HCEC 1CT (cell line): ENCODE measurements around the gene CCL15.

ENCODE experiments used
- DNase-seq: peaks from one replicate; pipeline ENCODE4 v3.0.0-alpha.2; 2017

CCL15 gene

GRCh38 chr17:35988164-35988563 is 13.2 kb downstream of the CCL15 start:
- no peak for DNase-seq

GRCh38 chr17:35986643-35987042 is 14.7 kb downstream of the CCL15 start, which contains the start of gene CCL14:
CCL14 (minus strand) TSS chr17:35986729; CDS start chr17:35986649, 80 bp downstream.
- DNase-seq = no peak

- DNase-seq = no peak
Observed at GRCh38 chr17:35984140-35984539, 17.2 kb downstream of the CCL15 start.

- no peak for DNase-seq
Observed at GRCh38 chr17:35982409-35983191, 18.8 kb downstream of the CCL15 start.

- no peak for DNase-seq
Observed at GRCh38 chr17:35981908-35982330, 19.4 kb downstream of the CCL15 start.

GRCh38 chr17:35981246-35981645 is 20.1 kb downstream of the CCL15 start, which contains the start of gene CCL16:
CCL16 (minus strand) TSS chr17:35981497; CDS start chr17:35981420, 77 bp downstream.
- DNase-seq = no peak

GRCh38 chr17:35978346-35978745 is 23.0 kb downstream of the CCL15 start:
- DNase-seq = no peak

GRCh38 chr17:35977509-35977908 is 23.8 kb downstream of the CCL15 start:
- no peak for DNase-seq

- DNase-seq = peak; percentile 24
Observed at GRCh38 chr17:35973333-35974260, 27.8 kb downstream of the CCL15 start.

GRCh38 chr17:35972945-35973332 is 28.4 kb downstream of the CCL15 start:
- DNase-seq = no peak

GRCh38 chr17:35972535-35972934 is 28.8 kb downstream of the CCL15 start:
- DNase-seq = no peak

GRCh38 chr17:35972066-35972465 is 29.3 kb downstream of the CCL15 start:
- no peak for DNase-seq

- DNase-seq = peak; percentile 44
Observed at GRCh38 chr17:35969558-35970380, 31.6 kb downstream of the CCL15 start.

GRCh38 chr17:35968520-35969054 is 32.8 kb downstream of the CCL15 start:
- DNase-seq = no peak

- DNase-seq = no peak
Observed at GRCh38 chr17:35965272-35965671, 36.1 kb downstream of the CCL15 start.

- no peak for DNase-seq
Observed at GRCh38 chr17:35963663-35964062, 37.7 kb downstream of the CCL15 start.

GRCh38 chr17:35953720-35954119 is 47.6 kb downstream of the CCL15 start:
- no peak for DNase-seq

GRCh38 chr17:35949401-35949800 is 52.0 kb downstream of the CCL15 start:
- DNase-seq = no peak

- DNase-seq = no peak
Observed at GRCh38 chr17:35948092-35948491, 53.3 kb downstream of the CCL15 start.
